H9 (cell line): ENCODE measurements around the gene TMEM115. TPM values are rescaled to one million over a fixed set of nuclear protein-coding genes. Genes with fewer than 3 reads are reported as not detected.

Source experiments
- DNase-seq: peaks from one replicate; pipeline ENCODE4 v3.0.0-alpha.2; 2017
- H2AFZ ChIP-seq: one replicate; pipeline ENCODE4 v1.6.1; 2013; ENCODE audit warnings: mild to moderate bottlenecking, low read length, control low read depth, moderate library complexity
- H2AK5ac ChIP-seq: 2 replicates; pipeline ENCODE4 v1.6.1; 2013; ENCODE audit warnings: low read length, control low read depth, mixed read lengths; ENCODE audit not compliant: insufficient read length
- H2BK120ac ChIP-seq: one replicate; pipeline ENCODE4 v1.6.1; 2013; ENCODE audit warnings: low read depth, mild to moderate bottlenecking, low read length, control low read depth, inconsistent platforms; ENCODE audit not compliant: poor library complexity, severe bottlenecking
- H2BK12ac ChIP-seq: 2 replicates; pipeline ENCODE4 v1.6.1; 2013; ENCODE audit warnings: low read length, control low read depth, mixed read lengths, low read depth; ENCODE audit not compliant: insufficient read length
- H2BK15ac ChIP-seq: 2 replicates; pipeline ENCODE4 v1.6.1; 2013; ENCODE audit warnings: low read depth, low read length, control low read depth
- H2BK20ac ChIP-seq: one replicate; pipeline ENCODE4 v1.6.1; 2013; ENCODE audit warnings: low read depth, mild to moderate bottlenecking, low read length, control low read depth, inconsistent platforms; ENCODE audit not compliant: poor library complexity, severe bottlenecking
- H2BK5ac ChIP-seq: 2 replicates; pipeline ENCODE4 v1.6.1; 2013; ENCODE audit warnings: low read length, control low read depth, mixed read lengths; ENCODE audit not compliant: insufficient read length
- H3K14ac ChIP-seq: 2 replicates; pipeline ENCODE4 v1.6.1; 2013; ENCODE audit warnings: low read length, control low read depth; ENCODE audit not compliant: insufficient read depth
- H3K18ac ChIP-seq: 2 replicates; pipeline ENCODE4 v1.6.1; 2013; ENCODE audit warnings: low read depth, mild to moderate bottlenecking, mixed read lengths, low read length, control low read depth; ENCODE audit not compliant: insufficient read length
- H3K23ac ChIP-seq: 2 replicates; pipeline ENCODE4 v1.6.1; 2013; ENCODE audit warnings: low read length, control low read depth, mixed read lengths, low read depth; ENCODE audit not compliant: insufficient read length
- H3K23me2 ChIP-seq: 2 replicates; pipeline ENCODE4 v1.6.1; 2013; ENCODE audit warnings: low read depth, mild to moderate bottlenecking, mixed read lengths, low read length, control low read depth; ENCODE audit not compliant: insufficient read length, poor library complexity, severe bottlenecking
- H3K27ac ChIP-seq: 2 replicates; pipeline ENCODE4 v1.5.1; 2013; ENCODE audit warnings: low read length, control low read depth, mixed read lengths, low read depth; ENCODE audit not compliant: insufficient read length
- H3K27me3 ChIP-seq: 2 replicates; pipeline ENCODE4 v1.6.1; 2013; ENCODE audit warnings: low read length, control low read depth, inconsistent platforms; ENCODE audit not compliant: insufficient read depth
- H3K4ac ChIP-seq: 2 replicates; pipeline ENCODE4 v1.6.1; 2013; ENCODE audit warnings: low read depth, mild to moderate bottlenecking, control low read depth, inconsistent platforms, low read length, moderate library complexity
- H3K4me1 ChIP-seq: 2 replicates; pipeline ENCODE4 v1.6.1; 2013; ENCODE audit warnings: low read length, control low read depth, inconsistent platforms; ENCODE audit not compliant: insufficient read depth
- H3K4me2 ChIP-seq: 2 replicates; pipeline ENCODE4 v1.6.1; 2013; ENCODE audit warnings: low read length, control low read depth, mixed read lengths; ENCODE audit not compliant: insufficient read length, insufficient read depth
- H3K56ac ChIP-seq: 2 replicates; pipeline ENCODE4 v1.6.1; 2013; ENCODE audit warnings: low read depth, mild to moderate bottlenecking, mixed read lengths, low read length, control low read depth; ENCODE audit not compliant: insufficient read length
- H3K79me1 ChIP-seq: 2 replicates; pipeline ENCODE4 v1.6.1; 2013; ENCODE audit warnings: low read depth, mild to moderate bottlenecking, moderate library complexity, low read length, control low read depth, inconsistent platforms; ENCODE audit not compliant: insufficient read depth, poor library complexity, severe bottlenecking
- H3K79me2 ChIP-seq: 2 replicates; pipeline ENCODE4 v1.6.1; 2013; ENCODE audit warnings: low read length, control low read depth, inconsistent platforms; ENCODE audit not compliant: insufficient read depth
- H3K9ac ChIP-seq: 2 replicates; pipeline ENCODE4 v1.6.1; 2013; ENCODE audit warnings: low read length, control low read depth, mixed read lengths; ENCODE audit not compliant: insufficient read length; ENCODE audit errors: extremely low read depth
- H3K9me3 ChIP-seq: one replicate; pipeline ENCODE4 v1.6.1; 2013; ENCODE audit warnings: low read depth, low read length, inconsistent platforms; ENCODE audit not compliant: control insufficient read depth
- H3T11ph ChIP-seq: one replicate; pipeline ENCODE4 v1.6.1; 2013; ENCODE audit warnings: mild to moderate bottlenecking, low read length, control low read depth, inconsistent platforms
- H4K20me1 ChIP-seq: one replicate; pipeline ENCODE4 v1.6.1; 2013; ENCODE audit not compliant: control insufficient read depth, insufficient read length, insufficient read depth
- H4K5ac ChIP-seq: 2 replicates; pipeline ENCODE4 v1.6.1; 2013; ENCODE audit warnings: low read depth, mild to moderate bottlenecking, mixed read lengths, low read length, control low read depth; ENCODE audit not compliant: insufficient read length
- H4K8ac ChIP-seq: replicated peaks from 2 replicates; pipeline ENCODE4 v1.6.1; 2013; ENCODE audit warnings: low read length, control low read depth, mixed read lengths, low read depth; ENCODE audit not compliant: insufficient read length
- H4K91ac ChIP-seq: 2 replicates; pipeline ENCODE4 v1.6.1; 2013; ENCODE audit warnings: low read depth, mild to moderate bottlenecking, moderate library complexity, mixed read lengths, low read length, control low read depth; ENCODE audit not compliant: insufficient read length
- H3K27ac Mint-ChIP-seq, 3 experiments: 2 replicates in 2 of 3; 3 replicates in 1 of 3; pipeline ENCODE4 v1.8.0; 2020 to 2021; ENCODE audit warnings: mixed read lengths in 3 of 3, mild to moderate bottlenecking in 1 of 3, moderate library complexity in 1 of 3
- H3K27me3 Mint-ChIP-seq: 2 replicates; pipeline ENCODE4 v1.8.0; 2021; ENCODE audit warnings: low read depth, mild to moderate bottlenecking, moderate library complexity, mixed read lengths
- H3K36me3 Mint-ChIP-seq, 3 experiments: 2 replicates in 2 of 3; 3 replicates in 1 of 3; pipeline ENCODE4 v1.8.0; 2020 to 2021; ENCODE audit warnings: low read depth in 3 of 3, mixed read lengths in 3 of 3; ENCODE audit not compliant: insufficient read depth in 1 of 3
- H3K4me1 Mint-ChIP-seq, 2 experiments: 2 replicates each; pipeline ENCODE4 v1.8.0; 2020; ENCODE audit warnings: mixed read lengths in 2 of 2
- H3K4me3 Mint-ChIP-seq, 2 experiments: 2 replicates in 1 of 2; 3 replicates in 1 of 2; pipeline ENCODE4 v1.8.0; 2020 to 2021; ENCODE audit warnings: mild to moderate bottlenecking in 2 of 2, mixed read lengths in 2 of 2, moderate library complexity in 1 of 2
- H3K9me3 Mint-ChIP-seq, 2 experiments: 2 replicates in 1 of 2; 3 replicates in 1 of 2; pipeline ENCODE4 v1.8.0; 2020; ENCODE audit warnings: mild to moderate bottlenecking in 2 of 2, mixed read lengths in 2 of 2, moderate library complexity in 1 of 2
- WGBS: extraction: QIAGEN DNeasy Blood & Tissue Kit; methylation state at CpG from one replicate; pipeline ENCODE4 v1.1.7; 2013; ENCODE audit warnings: missing lambda C conversion rate, low lambda C conversion rate, mixed read lengths; ENCODE audit not compliant: insufficient read length; ENCODE audit errors: extremely low coverage; 5-methylcytosine and 5-hydroxymethylcytosine counted together
- total RNA-seq: library from RNA; stranded (reverse); gene quantifications from 2 replicates; pipeline ENCODE4 v1.2.1, GENCODE V29; 2021
- TF ChIP-seq, protein P1 (sequence below): fragments of 200-600 bp; sonication (generic); conservative IDR thresholded peaks from 3 replicates; pipeline ENCODE4 v1.8.0; 2021; ENCODE audit warnings: antibody characterized with exemption, mild to moderate bottlenecking

Gene TMEM115
- total RNA-seq, 1 experiment from 2014 or later = 32.3 TPM

DNA sequence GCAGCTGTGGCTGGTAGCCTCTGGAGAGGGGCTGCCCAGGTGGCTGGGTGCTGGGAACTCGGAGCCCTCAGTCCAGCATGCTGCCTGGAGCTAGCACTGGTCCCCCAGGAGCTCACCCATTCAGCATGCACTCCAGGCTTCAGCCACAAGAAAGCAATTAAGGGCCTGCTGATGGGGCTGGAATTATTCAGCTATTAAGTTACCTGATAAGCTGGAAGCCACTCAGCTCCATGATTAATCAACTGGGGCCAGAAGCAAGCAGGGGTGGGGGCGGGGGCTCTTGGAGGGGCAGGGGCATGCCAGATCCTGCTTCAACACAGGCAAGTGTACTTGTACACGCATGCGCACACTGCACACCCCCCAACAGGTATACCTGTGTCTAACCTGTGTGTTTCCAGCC lies 22.1 kb upstream of the TMEM115 start:
- Histone ChIP-seq H3K23ac (no peak overlapping the region), H3K14ac (no peak overlapping the region), H3K27ac (no peak overlapping the region), H3K4me1 (no peaks in the 10 kb centered on the region), H3K9me3 (no peaks in the 10 kb centered on the region), H2AK5ac (no peak overlapping the region), H3T11ph (no peak overlapping the region), H3K4ac (no peak overlapping the region), H3K23me2 (no peaks in the 10 kb centered on the region), H2BK20ac (no peak overlapping the region), H3K27me3 (no peaks in the 10 kb centered on the region), H3K4me2 (no peak overlapping the region), H3K79me2 (no peaks in the 10 kb centered on the region), H2BK15ac (no peak overlapping the region), H3K9ac (no peak overlapping the region), H4K91ac (no peak overlapping the region), H2AFZ (no peak overlapping the region), H2BK12ac (no peak overlapping the region), H2BK120ac (no peak overlapping the region), H3K18ac (no peak overlapping the region), H2BK5ac (no peak overlapping the region), H3K79me1 (no peaks in the 10 kb centered on the region), H4K5ac (no peak overlapping the region), H4K20me1 (no peaks in the 10 kb centered on the region), H3K56ac (no peak overlapping the region), H4K8ac (no peak overlapping the region)
- H3K36me3 Mint-ChIP-seq = peaks cover 0 to 4% (median 0%) of the 10 kb centered on the region in 3 experiments; a peak in 1 of 7 replicates
- H3K27me3 Mint-ChIP-seq = peaks cover 5% of the 10 kb centered on the region
- TF ChIP-seq, protein P1, sequence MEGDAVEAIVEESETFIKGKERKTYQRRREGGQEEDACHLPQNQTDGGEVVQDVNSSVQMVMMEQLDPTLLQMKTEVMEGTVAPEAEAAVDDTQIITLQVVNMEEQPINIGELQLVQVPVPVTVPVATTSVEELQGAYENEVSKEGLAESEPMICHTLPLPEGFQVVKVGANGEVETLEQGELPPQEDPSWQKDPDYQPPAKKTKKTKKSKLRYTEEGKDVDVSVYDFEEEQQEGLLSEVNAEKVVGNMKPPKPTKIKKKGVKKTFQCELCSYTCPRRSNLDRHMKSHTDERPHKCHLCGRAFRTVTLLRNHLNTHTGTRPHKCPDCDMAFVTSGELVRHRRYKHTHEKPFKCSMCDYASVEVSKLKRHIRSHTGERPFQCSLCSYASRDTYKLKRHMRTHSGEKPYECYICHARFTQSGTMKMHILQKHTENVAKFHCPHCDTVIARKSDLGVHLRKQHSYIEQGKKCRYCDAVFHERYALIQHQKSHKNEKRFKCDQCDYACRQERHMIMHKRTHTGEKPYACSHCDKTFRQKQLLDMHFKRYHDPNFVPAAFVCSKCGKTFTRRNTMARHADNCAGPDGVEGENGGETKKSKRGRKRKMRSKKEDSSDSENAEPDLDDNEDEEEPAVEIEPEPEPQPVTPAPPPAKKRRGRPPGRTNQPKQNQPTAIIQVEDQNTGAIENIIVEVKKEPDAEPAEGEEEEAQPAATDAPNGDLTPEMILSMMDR = no peak
- no peak for DNase-seq
- H3K27ac Mint-ChIP-seq = no peak overlapping the region
- H3K9me3 Mint-ChIP-seq = no peaks in the 10 kb centered on the region
- no CpG with 5 or more reads among the region's 4 CpGs for WGBS
- peaks cover 6 to 17% of the 10 kb centered on the region in 2 experiments; a peak in 2 of 4 replicates for H3K4me1 Mint-ChIP-seq
- no peak overlapping the region for H3K4me3 Mint-ChIP-seq
